HepG2 (cell line): ENCODE data around the gene ENDOU. TPM values are rescaled to one million over a fixed set of nuclear protein-coding genes. Genes with fewer than 3 reads are reported as not detected.
A peak's percentile ranks its signal among the peaks of the same experiment; 100 is the strongest.

ENCODE experiments used
- ARID5B ChIP-seq: IDR thresholded peaks from 2 replicates; pipeline ENCODE4 v1.4.0; 2020; ENCODE audit warnings: mild to moderate bottlenecking, missing genetic modification reagents
- DR1 ChIP-seq: sonication (generic); formaldehyde crosslinking; IDR thresholded peaks from 2 replicates; pipeline ENCODE4 v1.8.0; 2021; ENCODE audit warnings: mild to moderate bottlenecking, missing genetic modification reagents, inconsistent platforms
- ESRRA ChIP-seq: sonication (generic); formaldehyde crosslinking; IDR thresholded peaks from 2 replicates; pipeline ENCODE4 v1.5.1; 2020; ENCODE audit warnings: mild to moderate bottlenecking, low read depth, missing genetic modification reagents
- FOXA3 ChIP-seq: IDR thresholded peaks from 2 replicates; pipeline ENCODE4 v1.6.1; 2016; ENCODE audit warnings: missing genetic modification reagents, missing compliant biosample characterization
- HNRNPL ChIP-seq: fragments of 200-400 bp; formaldehyde crosslinking; IDR thresholded peaks from 2 replicates; pipeline ENCODE4 v1.6.1; 2017; ENCODE audit warnings: mild to moderate bottlenecking, low read depth, low read length
- PAX8 ChIP-seq: sonication (generic); formaldehyde crosslinking; IDR thresholded peaks from 2 replicates; pipeline ENCODE4 v1.8.0; 2022; ENCODE audit warnings: mild to moderate bottlenecking, missing genetic modification reagents, borderline replicate concordance
- PCBP2 ChIP-seq: fragments of 200-400 bp; formaldehyde crosslinking; optimal IDR thresholded peaks from 2 replicates; pipeline ENCODE3; 2018; ENCODE audit warnings: low read length, low read depth; ENCODE audit not compliant: poor library complexity, severe bottlenecking
- REST ChIP-seq, 2 experiments: IDR thresholded peaks; 2 replicates each; pipeline ENCODE4 v1.6.1; 2011 to 2012; ENCODE audit warnings: low read length in 2 of 2, borderline replicate concordance in 1 of 2, low read depth in 1 of 2, mild to moderate bottlenecking in 1 of 2, moderate library complexity in 1 of 2
- SIN3A ChIP-seq: IDR thresholded peaks from 2 replicates; pipeline ENCODE4 v1.6.1; 2011; ENCODE audit warnings: low read depth, mild to moderate bottlenecking, control low read depth, low read length, borderline replicate concordance
- UBTF ChIP-seq: sonication (generic); formaldehyde crosslinking; IDR thresholded peaks from 2 replicates; pipeline ENCODE4 v1.4.0; 2020; ENCODE audit warnings: mild to moderate bottlenecking, missing genetic modification reagents
- ZNF576 ChIP-seq: sonication (generic); formaldehyde crosslinking; IDR thresholded peaks from 2 replicates; pipeline ENCODE4 v1.4.0; 2020; ENCODE audit warnings: mild to moderate bottlenecking, missing genetic modification reagents
- polyA plus RNA-seq, 8 experiments: library from polyadenylated mRNA; depleted of rRNA in 3 of 8; stranded (reverse) in 7 of 8; unstranded in 1 of 8; fragments of >200 nt; fragmentation: Illumina TruSeq in 4 of 8; extraction: Trizol in 4 of 8; gene quantifications; 2 replicates each; pipeline versions ENCODE4 v1.2.1 to v1.2.3, GENCODE V29; 2011 to 2016; ENCODE audit warnings: low read depth in 4 of 8, missing spikeins in 1 of 8, mixed read lengths in 1 of 8; ENCODE audit not compliant: insufficient read depth in 1 of 8
- total RNA-seq, 5 experiments: library from RNA; depleted of rRNA; stranded (reverse); fragments of >200 nt; fragmentation: Illumina TruSeq; extraction: Trizol; gene quantifications; 2 replicates each; pipeline ENCODE4 v1.2.3, GENCODE V29; 2016; ENCODE audit warnings: low read depth in 1 of 5
- TF ChIP-seq, protein P1 (sequence below): sonication (generic); formaldehyde crosslinking; IDR thresholded peaks from 2 replicates; pipeline ENCODE4 v1.5.0; 2020; ENCODE audit warnings: mild to moderate bottlenecking, missing genetic modification reagents
- TF ChIP-seq, protein P2 (sequence below): sonication (generic); formaldehyde crosslinking; IDR thresholded peaks from 2 replicates; pipeline ENCODE4 v1.4.0; 2020; ENCODE audit warnings: missing genetic modification reagents

Gene ENDOU
- total and polyA plus RNA-seq, 2 of the 13 experiments (the other 11 are each of a cell fraction or from before 2014, with no cell fraction given), result not detected

- TF ChIP-seq, protein P1, sequence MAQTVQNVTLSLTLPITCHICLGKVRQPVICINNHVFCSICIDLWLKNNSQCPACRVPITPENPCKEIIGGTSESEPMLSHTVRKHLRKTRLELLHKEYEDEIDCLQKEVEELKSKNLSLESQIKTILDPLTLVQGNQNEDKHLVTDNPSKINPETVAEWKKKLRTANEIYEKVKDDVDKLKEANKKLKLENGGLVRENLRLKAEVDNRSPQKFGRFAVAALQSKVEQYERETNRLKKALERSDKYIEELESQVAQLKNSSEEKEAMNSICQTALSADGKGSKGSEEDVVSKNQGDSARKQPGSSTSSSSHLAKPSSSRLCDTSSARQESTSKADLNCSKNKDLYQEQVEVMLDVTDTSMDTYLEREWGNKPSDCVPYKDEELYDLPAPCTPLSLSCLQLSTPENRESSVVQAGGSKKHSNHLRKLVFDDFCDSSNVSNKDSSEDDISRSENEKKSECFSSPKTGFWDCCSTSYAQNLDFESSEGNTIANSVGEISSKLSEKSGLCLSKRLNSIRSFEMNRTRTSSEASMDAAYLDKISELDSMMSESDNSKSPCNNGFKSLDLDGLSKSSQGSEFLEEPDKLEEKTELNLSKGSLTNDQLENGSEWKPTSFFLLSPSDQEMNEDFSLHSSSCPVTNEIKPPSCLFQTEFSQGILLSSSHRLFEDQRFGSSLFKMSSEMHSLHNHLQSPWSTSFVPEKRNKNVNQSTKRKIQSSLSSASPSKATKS (CRISPR knock-in tag), result no peak
- TF ChIP-seq ARID5B (CRISPR knock-in tag) (peak; percentile 20; the same call in 1 of the 2 replicates), ZNF576 (CRISPR knock-in tag) (no peak), FOXA3 (peak; percentile 34; the same call in 1 of the 2 replicates), REST (IDR thresholded peaks at IDR 0.05; ENCODE audit: borderline replicate concordance in 1 of 2, low read depth in 1 of 2, low read length in 2 of 2) (no peak), ESRRA (CRISPR knock-in tag) (0 out of 2 replicates have a peak, but pooled peaks have one; percentile 58), UBTF (CRISPR knock-in tag) (0 out of 2 replicates have a peak, but pooled peaks have one; percentile 22), PAX8 (CRISPR knock-in tag) (no peak), SIN3A (no peak), DR1 (CRISPR knock-in tag) (no peak), HNRNPL (no peak), PCBP2 (no peak)
- TF ChIP-seq, protein P2, sequence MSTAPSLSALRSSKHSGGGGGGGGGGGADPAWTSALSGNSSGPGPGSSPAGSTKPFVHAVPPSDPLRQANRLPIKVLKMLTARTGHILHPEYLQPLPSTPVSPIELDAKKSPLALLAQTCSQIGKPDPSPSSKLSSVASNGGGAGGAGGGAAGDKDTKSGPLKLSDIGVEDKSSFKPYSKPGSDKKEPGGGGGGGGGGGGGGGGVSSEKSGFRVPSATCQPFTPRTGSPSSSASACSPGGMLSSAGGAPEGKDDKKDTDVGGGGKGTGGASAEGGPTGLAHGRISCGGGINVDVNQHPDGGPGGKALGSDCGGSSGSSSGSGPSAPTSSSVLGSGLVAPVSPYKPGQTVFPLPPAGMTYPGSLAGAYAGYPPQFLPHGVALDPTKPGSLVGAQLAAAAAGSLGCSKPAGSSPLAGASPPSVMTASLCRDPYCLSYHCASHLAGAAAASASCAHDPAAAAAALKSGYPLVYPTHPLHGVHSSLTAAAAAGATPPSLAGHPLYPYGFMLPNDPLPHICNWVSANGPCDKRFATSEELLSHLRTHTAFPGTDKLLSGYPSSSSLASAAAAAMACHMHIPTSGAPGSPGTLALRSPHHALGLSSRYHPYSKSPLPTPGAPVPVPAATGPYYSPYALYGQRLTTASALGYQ (CRISPR knock-in tag), result no peak
Observed at GRCh38 chr12:47742253-47742825, 17.0 kb upstream of the ENDOU start (continued).
